Fibroblast of the aortic adventitia (primary cell): ENCODE data around the gene HHATL. TPM values are rescaled to one million over a fixed set of nuclear protein-coding genes. Genes with fewer than 3 reads are reported as not detected.

Experiments
- DNase-seq: peaks from one replicate; pipeline ENCODE4 v3.0.0-alpha.2; 2010; ENCODE audit warnings: low read depth
- H3K4me3 ChIP-seq: 2 replicates; pipeline ENCODE4 v1.5.1; 2011; ENCODE audit warnings: low read depth, mild to moderate bottlenecking, control low read depth, low read length, moderate library complexity
- CTCF ChIP-seq: IDR thresholded peaks from 2 replicates; pipeline ENCODE4 v1.5.1; 2011; ENCODE audit warnings: mild to moderate bottlenecking, low read length, control low read depth, inconsistent platforms; ENCODE audit not compliant: insufficient read depth
- total RNA-seq: library from RNA; depleted of rRNA; stranded (reverse); fragments of >200 nt; gene quantifications from 2 replicates; pipeline ENCODE4 v1.2.3, GENCODE V29; 2012; ENCODE audit warnings: low replicate concordance

HHATL gene
- total RNA-seq, 1 donor = not detected

GRCh38 chr3:42721690-42722089, 19.1 kb upstream of the HHATL start:
- no peak overlapping the region for H3K4me3 ChIP-seq
- no peak for DNase-seq
- TF ChIP-seq CTCF = no peak

GRCh38 chr3:42720126-42720525, 17.5 kb upstream of the HHATL start:
- H3K4me3 ChIP-seq = no peak overlapping the region
- no peak for TF ChIP-seq CTCF
- no peak for DNase-seq

- DNase-seq = no peak
- no peak for TF ChIP-seq CTCF
- no peak overlapping the region for H3K4me3 ChIP-seq
These were observed 16.4 kb upstream of the HHATL start for GRCh38 chr3:42719002-42719401.

- DNase-seq = no peak
- TF ChIP-seq CTCF = no peak
- no peak overlapping the region for H3K4me3 ChIP-seq
These were observed 15.7 kb upstream of the HHATL start for GRCh38 chr3:42718338-42718737.

GRCh38 chr3:42717306-42717705, 14.7 kb upstream of the HHATL start:
- H3K4me3 ChIP-seq = no peak overlapping the region
- no peak for DNase-seq
- no peak for TF ChIP-seq CTCF

GRCh38 chr3:42714171-42714852, 11.7 kb upstream of the HHATL start:
- no peak for DNase-seq
- TF ChIP-seq CTCF = no peak
- H3K4me3 ChIP-seq = no peak overlapping the region

GRCh38 chr3:42713747-42714146, 11.1 kb upstream of the HHATL start:
- no peak for DNase-seq
- no peak overlapping the region for H3K4me3 ChIP-seq
- TF ChIP-seq CTCF = no peak
